ENCODE data around the gene EYA4.

EYA4 gene

GRCh38 chr6:133298335-133298734 lies 57.2 kb downstream of the EYA4 start:
- no peak overlapping the region for H3K9ac ChIP-seq (ENCODE audit: low read depth, low read length, poor library complexity, severe bottlenecking)
- no peaks in the 10 kb centered on the region for H3K27me3 ChIP-seq (ENCODE audit: insufficient read depth, low read length, poor library complexity, severe bottlenecking)
- no peaks in the 10 kb centered on the region for H3K9me2 ChIP-seq (replicated peaks; ENCODE audit: low read depth, low read length)
- H3F3A ChIP-seq (ENCODE audit: low read depth) = no peaks in the 10 kb centered on the region
- H3K36me3 ChIP-seq (ENCODE audit: insufficient read depth, low read length) = no peaks in the 10 kb centered on the region
- no peaks in the 10 kb centered on the region for H3K9me3 ChIP-seq (ENCODE audit: insufficient read depth, low read depth, low read length)
- no peak overlapping the region for H3K4me2 ChIP-seq (ENCODE audit: low read depth, low read length, poor library complexity, severe bottlenecking)
- no peak overlapping the region for H3K4me3 ChIP-seq (ENCODE audit: low read length, poor library complexity, severe bottlenecking)
- H4K20me1 ChIP-seq (ENCODE audit: insufficient read depth, low read length, poor library complexity, severe bottlenecking) = no peaks in the 10 kb centered on the region
- TF ChIP-seq CTCF (conservative IDR thresholded peaks at IDR 0.05; ENCODE audit: low read length) (no peak), EZH2phosphoT487 (IDR thresholded peaks at IDR 0.05; ENCODE audit: borderline replicate concordance) (no peak)
- H2AFZ ChIP-seq (ENCODE audit: low read length) = no peak overlapping the region
- H3K4me1 ChIP-seq (ENCODE audit: insufficient read depth, low read length, poor library complexity, severe bottlenecking) = no peaks in the 10 kb centered on the region
- H3K79me2 ChIP-seq (ENCODE audit: insufficient read depth, low read length) = no peaks in the 10 kb centered on the region

- Histone ChIP-seq H3K9me3 (ENCODE audit: insufficient read depth, low read depth, low read length) (no peaks in the 10 kb centered on the region), H3K36me3 (ENCODE audit: insufficient read depth, low read length) (no peaks in the 10 kb centered on the region), H2AFZ (ENCODE audit: low read length) (no peak overlapping the region), H3K4me2 (ENCODE audit: low read depth, low read length, poor library complexity, severe bottlenecking) (no peak overlapping the region), H4K20me1 (ENCODE audit: insufficient read depth, low read length, poor library complexity, severe bottlenecking) (no peaks in the 10 kb centered on the region), H3K9ac (ENCODE audit: low read depth, low read length, poor library complexity, severe bottlenecking) (no peak overlapping the region), H3K4me1 (ENCODE audit: insufficient read depth, low read length, poor library complexity, severe bottlenecking) (no peaks in the 10 kb centered on the region), H3K27me3 (ENCODE audit: insufficient read depth, low read length, poor library complexity, severe bottlenecking) (no peaks in the 10 kb centered on the region), H3K4me3 (ENCODE audit: low read length, poor library complexity, severe bottlenecking) (no peak overlapping the region), H3F3A (ENCODE audit: low read depth) (no peaks in the 10 kb centered on the region), H3K9me2 (replicated peaks; ENCODE audit: low read depth, low read length) (no peaks in the 10 kb centered on the region), H3K79me2 (ENCODE audit: insufficient read depth, low read length) (no peaks in the 10 kb centered on the region)
- no peak for TF ChIP-seq CTCF (conservative IDR thresholded peaks at IDR 0.05; ENCODE audit: low read length)
- TF ChIP-seq EZH2phosphoT487 (IDR thresholded peaks at IDR 0.05; ENCODE audit: borderline replicate concordance) = no peak
Measured at GRCh38 chr6:133298801-133299200, 57.6 kb downstream of the EYA4 start.

GRCh38 chr6:133300896-133301295 lies 59.7 kb downstream of the EYA4 start:
- H3K9ac ChIP-seq (ENCODE audit: low read depth, low read length, poor library complexity, severe bottlenecking) = no peak overlapping the region
- no peak overlapping the region for H3K4me2 ChIP-seq (ENCODE audit: low read depth, low read length, poor library complexity, severe bottlenecking)
- H4K20me1 ChIP-seq (ENCODE audit: insufficient read depth, low read length, poor library complexity, severe bottlenecking) = no peaks in the 10 kb centered on the region
- no peaks in the 10 kb centered on the region for H3K9me2 ChIP-seq (replicated peaks; ENCODE audit: low read depth, low read length)
- H3K4me3 ChIP-seq (ENCODE audit: low read length, poor library complexity, severe bottlenecking) = no peak overlapping the region
- H3K9me3 ChIP-seq (ENCODE audit: insufficient read depth, low read depth, low read length) = no peaks in the 10 kb centered on the region
- H2AFZ ChIP-seq (ENCODE audit: low read length) = no peak overlapping the region
- no peaks in the 10 kb centered on the region for H3K27me3 ChIP-seq (ENCODE audit: insufficient read depth, low read length, poor library complexity, severe bottlenecking)
- no peak for TF ChIP-seq CTCF (conservative IDR thresholded peaks at IDR 0.05; ENCODE audit: low read length)
- no peak for TF ChIP-seq EZH2phosphoT487 (IDR thresholded peaks at IDR 0.05; ENCODE audit: borderline replicate concordance)
- H3K4me1 ChIP-seq (ENCODE audit: insufficient read depth, low read length, poor library complexity, severe bottlenecking) = no peaks in the 10 kb centered on the region
- H3K79me2 ChIP-seq (ENCODE audit: insufficient read depth, low read length) = no peaks in the 10 kb centered on the region
- no peaks in the 10 kb centered on the region for H3F3A ChIP-seq (ENCODE audit: low read depth)
- H3K36me3 ChIP-seq (ENCODE audit: insufficient read depth, low read length) = no peaks in the 10 kb centered on the region
